IMR-90 (cell line): ENCODE measurements around the gene SPTSSB. TPM values are rescaled to one million over a fixed set of nuclear protein-coding genes. Genes with fewer than 3 reads are reported as not detected.

Experiments used
- ATAC-seq: fragments of 200-7000 bp; cut with Tn5 transposase; 2 replicates; pipeline ENCODE4 v1.9.1; 2020; ENCODE audit warnings: low read depth, mild to moderate bottlenecking, moderate library complexity
- BruUV-seq: library from RNA; stranded (reverse); fragments of 400-500 nt; replicated peaks from 2 replicates; lab custom pipeline; 2021; lab: Mats Ljungman, UMichigan
- CTCF ChIA-PET: fragments of 300-600 bp; formaldehyde crosslinking; extraction: SDS; loops from one replicate; lab custom pipeline; 2021; ENCODE audit warnings: antibody characterized with exemption; lab: Yijun Ruan, JAX
- POLR2A ChIA-PET: fragments of 300-600 bp; sonication (Branson Sonifier 250); formaldehyde crosslinking; loops from one replicate; lab custom pipeline; 2022; ENCODE audit warnings: antibody characterized with exemption; ENCODE audit not compliant: unreplicated experiment; lab: Charles Lee
- DNase-seq: peaks from one replicate; pipeline ENCODE4 v3.0.0; 2013
- H2AFZ ChIP-seq: replicated peaks from 2 replicates; pipeline ENCODE3; 2013; ENCODE audit warnings: low read length, mild to moderate bottlenecking; ENCODE audit not compliant: poor library complexity
- H2AK5ac ChIP-seq: 2 replicates; pipeline ENCODE4 v1.6.1; 2013; ENCODE audit warnings: low read depth, low read length, inconsistent platforms
- H2AK9ac ChIP-seq: replicated peaks from 2 replicates; pipeline ENCODE3; 2013; ENCODE audit warnings: mild to moderate bottlenecking, low read depth, low read length, moderate library complexity; ENCODE audit not compliant: poor library complexity
- H2BK120ac ChIP-seq: 2 replicates; pipeline ENCODE4 v1.6.1; 2013; ENCODE audit warnings: low read depth, low read length, inconsistent platforms
- H2BK15ac ChIP-seq: 3 replicates; pipeline ENCODE4 v1.6.1; 2013; ENCODE audit warnings: low read depth, low read length, inconsistent platforms
- H2BK20ac ChIP-seq: 2 replicates; pipeline ENCODE4 v1.6.1; 2013; ENCODE audit warnings: low read depth, mild to moderate bottlenecking, inconsistent platforms, low read length, moderate library complexity
- H2BK5ac ChIP-seq: 2 replicates; pipeline ENCODE4 v1.6.1; 2013; ENCODE audit warnings: mild to moderate bottlenecking, low read depth, low read length, inconsistent platforms; ENCODE audit not compliant: poor library complexity, severe bottlenecking
- H3K14ac ChIP-seq: replicated peaks from 2 replicates; pipeline ENCODE4 v1.6.1; 2013; ENCODE audit warnings: low read depth, low read length, inconsistent platforms
- H3K18ac ChIP-seq: 2 replicates; pipeline ENCODE4 v1.6.1; 2013; ENCODE audit warnings: low read depth, low read length, control low read depth
- H3K23ac ChIP-seq: 2 replicates; pipeline ENCODE4 v1.6.1; 2013; ENCODE audit warnings: low read depth, low read length, inconsistent platforms
- H3K27ac ChIP-seq: 2 replicates; pipeline ENCODE4 v1.5.1; 2013; ENCODE audit warnings: mild to moderate bottlenecking, control low read depth, low read length; ENCODE audit not compliant: insufficient read depth
- H3K27me3 ChIP-seq: 2 replicates; pipeline ENCODE4 v1.6.1; 2013; ENCODE audit warnings: low read length; ENCODE audit not compliant: control insufficient read depth, insufficient read depth
- H3K36me3 ChIP-seq: 2 replicates; pipeline ENCODE4 v1.6.1; 2013; ENCODE audit warnings: low read length, mixed read lengths; ENCODE audit not compliant: control insufficient read depth, insufficient read depth
- H3K4ac ChIP-seq: 2 replicates; pipeline ENCODE4 v1.6.1; 2013; ENCODE audit warnings: low read depth, low read length, inconsistent platforms
- H3K4me1 ChIP-seq: 2 replicates; pipeline ENCODE4 v1.6.1; 2013; ENCODE audit warnings: low read length, mixed read lengths; ENCODE audit not compliant: control insufficient read depth, insufficient read depth
- H3K4me2 ChIP-seq: 2 replicates; pipeline ENCODE4 v1.6.1; 2013; ENCODE audit warnings: low read depth, mild to moderate bottlenecking, control low read depth, low read length, moderate library complexity
- H3K4me3 ChIP-seq: 2 replicates; pipeline ENCODE4 v1.5.1; 2013; ENCODE audit warnings: low read depth, mild to moderate bottlenecking, control low read depth, low read length, moderate library complexity; ENCODE audit not compliant: insufficient read depth
- H3K56ac ChIP-seq: 2 replicates; pipeline ENCODE4 v1.6.1; 2013; ENCODE audit warnings: low read length, inconsistent platforms; ENCODE audit not compliant: insufficient read depth; ENCODE audit errors: extremely low read depth
- H3K79me1 ChIP-seq, 2 experiments: 2 replicates each; pipeline ENCODE4 v1.6.1; 2013; ENCODE audit warnings: low read length in 2 of 2, inconsistent platforms in 1 of 2, low read depth in 1 of 2
- H3K9ac ChIP-seq: 2 replicates; pipeline ENCODE4 v1.6.1; 2013; ENCODE audit warnings: low read depth, low read length, control low read depth
- H3K9me1 ChIP-seq: 2 replicates; pipeline ENCODE4 v1.6.1; 2013; ENCODE audit warnings: low read length, inconsistent platforms; ENCODE audit not compliant: insufficient read depth
- H3K9me3 ChIP-seq: 2 replicates; pipeline ENCODE4 v1.6.1; 2013; ENCODE audit warnings: low read length; ENCODE audit not compliant: control insufficient read depth, insufficient read depth
- H4K20me1 ChIP-seq: 2 replicates; pipeline ENCODE4 v1.6.1; 2013; ENCODE audit warnings: low read length, inconsistent platforms; ENCODE audit not compliant: insufficient read depth
- H4K5ac ChIP-seq: 2 replicates; pipeline ENCODE4 v1.6.1; 2013; ENCODE audit warnings: mild to moderate bottlenecking, low read depth, low read length, control low read depth
- H4K8ac ChIP-seq, 2 experiments: 2 replicates each; pipeline ENCODE4 v1.6.1; 2013; ENCODE audit warnings: low read depth in 2 of 2, low read length in 2 of 2, control low read depth in 1 of 2, inconsistent platforms in 1 of 2
- H4K91ac ChIP-seq: 2 replicates; pipeline ENCODE4 v1.6.1; 2013; ENCODE audit warnings: low read depth, low read length, inconsistent platforms; ENCODE audit not compliant: insufficient read depth
- MAZ ChIP-seq: IDR thresholded peaks from 2 replicates; pipeline ENCODE4 v1.6.1; 2012; ENCODE audit warnings: low read depth, mild to moderate bottlenecking, low read length, improper control_type of control experiment, moderate library complexity, borderline replicate concordance
- RFX5 ChIP-seq: IDR thresholded peaks from 2 replicates; pipeline ENCODE4 v1.8.0; 2012; ENCODE audit warnings: low read depth, mild to moderate bottlenecking, low read length, moderate library complexity
- dilution Hi-C: fragments of 300-500 bp; cut with HindIII; formaldehyde crosslinking; loops from one replicate; pipeline ENCODE4 v1.14.3; 2018; ENCODE audit warnings: low sequenced_read_pairs; ENCODE audit not compliant: unreplicated experiment
- in situ Hi-C: fragments of 300-500 bp; cut with MboI; formaldehyde crosslinking; loops from 3 replicates; pipeline ENCODE4 v1.14.3; 2019; ENCODE audit warnings: low sequenced_read_pairs, inconsistent platforms, mixed read lengths
- intact Hi-C: fragments of 100-400 bp; cut with micrococcal nuclease; formaldehyde crosslinking; loops from 2 replicates; pipeline ENCODE4 v1.10.0; 2022
- polyA plus RNA-seq, 3 experiments: library from polyadenylated mRNA; depleted of rRNA; stranded (reverse); fragments of >200 nt; gene quantifications; 2 replicates each; pipeline ENCODE4 v1.2.3, GENCODE V29; 2012; ENCODE audit warnings: low replicate concordance in 1 of 3
- total RNA-seq: library from RNA; depleted of rRNA; stranded (reverse); fragments of >200 nt; gene quantifications from 2 replicates; pipeline ENCODE4 v1.2.3, GENCODE V29; 2012

SPTSSB gene
- total and polyA plus RNA-seq, 2 of the 4 experiments (the other 2 are of a cell fraction), result not detected

DNA sequence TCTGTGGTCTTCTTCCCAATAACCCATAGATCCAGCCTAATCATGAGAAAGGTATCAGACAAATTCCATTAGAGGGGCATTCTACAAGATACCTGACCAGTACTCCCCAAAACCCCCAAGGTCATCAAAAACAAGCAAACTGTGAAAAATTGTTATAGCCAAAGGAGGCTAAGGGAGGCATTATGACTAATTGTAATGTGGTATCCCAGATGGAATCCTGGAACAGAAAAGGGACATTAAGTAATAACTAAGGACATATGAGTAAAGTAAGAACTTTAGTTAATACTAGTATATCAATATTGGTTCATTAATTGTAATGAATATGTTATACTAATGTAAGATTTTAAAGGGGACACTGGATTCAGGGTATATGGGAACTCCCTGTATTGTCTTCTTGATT, 20.4 kb downstream of the SPTSSB start:
- no peak overlapping the region for H3K4ac ChIP-seq

More for the DNA sequence above, 20.4 kb downstream of the SPTSSB start:
- BruUV-seq, result no TSS peak
- Histone ChIP-seq H2BK15ac (no peak overlapping the region), H2AFZ (no peak overlapping the region), H3K14ac (no peak overlapping the region), H2AK5ac (no peak overlapping the region), H3K79me1 (no peaks in the 10 kb centered on the region), H3K9me1 (no peaks in the 10 kb centered on the region; the same call in 1 of the 2 replicates), H3K56ac (no peak overlapping the region), H3K4me1 (no peaks in the 10 kb centered on the region), H3K9me3 (no peaks in the 10 kb centered on the region), H3K18ac (no peak overlapping the region), H3K23ac (no peak overlapping the region), H3K27me3 (peaks cover 1% of the 10 kb centered on the region; the same call in 1 of the 2 replicates), H3K27ac (no peak overlapping the region), H2BK120ac (no peak overlapping the region), H4K5ac (no peak overlapping the region), H3K36me3 (no peaks in the 10 kb centered on the region), H3K4me3 (no peak overlapping the region), H4K8ac (no peak overlapping the region), H2AK9ac (no peak overlapping the region), H2BK20ac (no peak overlapping the region), H4K20me1 (no peaks in the 10 kb centered on the region), H3K4me2 (no peak overlapping the region), H3K9ac (no peak overlapping the region), H2BK5ac (no peak overlapping the region), H4K91ac (no peak overlapping the region)
- in situ Hi-C loops (no loop called here), dilution Hi-C loops (no loop called here), intact Hi-C loops (no loop called here)
- ChIA-PET POLR2A (no interaction called here), CTCF (interaction anchor here (0.9 kb wide), 1 partner anchor 24 kb away, joined by 3 read pairs; no protein-coding TSS in a partner anchor)
- ATAC-seq, result no peak
- DNase-seq, result no peak
- TF ChIP-seq RFX5 (no peak), MAZ (no peak)
